LHCN-M2 (cell line): ENCODE results near the gene DENND11. TPM values are rescaled to one million over a fixed set of nuclear protein-coding genes. Genes with fewer than 3 reads are reported as not detected.

Experiments
- DNase-seq: peaks from one replicate; pipeline ENCODE4 v3.0.0-alpha.2; 2012; ENCODE audit warnings: low read depth
- polyA plus RNA-seq: library from polyadenylated mRNA; unstranded; fragments of >200 nt; gene quantifications from one replicate; pipeline ENCODE4 v1.2.1, GENCODE V29; 2012; ENCODE audit warnings: missing spikeins
- total RNA-seq: library from RNA; depleted of rRNA; stranded (reverse); fragments of >200 nt; gene quantifications from 2 replicates; pipeline ENCODE4 v1.2.3, GENCODE V29; 2014; rRNA removed

The DENND11 gene
- total RNA-seq, result 1.9 and 2.3 TPM in 2 replicates
- polyA plus RNA-seq, result 1.1 TPM

- no peak for DNase-seq
Measured at GRCh38 chr7:141702047-141702567, at the start of gene DENND11. TSS of gene DENND11 (minus strand) at chr7:141702166. CDS start at chr7:141702153, 13 bp downstream.

GRCh38 chr7:141748396-141748795 lies 46.4 kb upstream of the DENND11 start:
- peak; percentile 5 for DNase-seq

GRCh38 chr7:141744131-141744530 lies 42.2 kb upstream of the DENND11 start:
- DNase-seq, result no peak

- DNase-seq, result no peak
Measured at GRCh38 chr7:141742229-141742628, 40.3 kb upstream of the DENND11 start.

- DNase-seq, result no peak
Measured at GRCh38 chr7:141739250-141739649, 37.3 kb upstream of the DENND11 start.

- no peak for DNase-seq
Measured at GRCh38 chr7:141738592-141739013, 36.6 kb upstream of the DENND11 start.

- peak; percentile 97 for DNase-seq
Measured at GRCh38 chr7:141737836-141738591, 36.0 kb upstream of the DENND11 start, which contains the start of gene SSBP1. TSS of gene SSBP1 (plus strand) at chr7:141738358. CDS start at chr7:141739167, 809 bp downstream.

GRCh38 chr7:141737118-141737835 lies 35.3 kb upstream of the DENND11 start:
- DNase-seq, result peak; percentile 11

- DNase-seq, result peak; percentile 6
Measured at GRCh38 chr7:141731476-141732149, 29.6 kb upstream of the DENND11 start.

- DNase-seq, result no peak
Measured at GRCh38 chr7:141729020-141729419, 27.1 kb upstream of the DENND11 start.

- DNase-seq, result no peak
Measured at GRCh38 chr7:141722529-141722928, 20.6 kb upstream of the DENND11 start.

GRCh38 chr7:141717450-141717849 lies 15.5 kb upstream of the DENND11 start:
- no peak for DNase-seq

- no peak for DNase-seq
Measured at GRCh38 chr7:141715794-141716689, 14.1 kb upstream of the DENND11 start.

- DNase-seq, result no peak
Measured at GRCh38 chr7:141715018-141715417, 13.1 kb upstream of the DENND11 start.

- DNase-seq, result no peak
Measured at GRCh38 chr7:141714571-141714970, 12.6 kb upstream of the DENND11 start.

GRCh38 chr7:141713890-141714289 lies 11.9 kb upstream of the DENND11 start:
- no peak for DNase-seq

GRCh38 chr7:141712603-141713255 lies 10.8 kb upstream of the DENND11 start:
- DNase-seq, result no peak

- DNase-seq, result no peak
Measured at GRCh38 chr7:141710301-141710700, 8.3 kb upstream of the DENND11 start.

GRCh38 chr7:141709749-141710148 lies 7.8 kb upstream of the DENND11 start:
- no peak for DNase-seq

- DNase-seq, result no peak
Measured at GRCh38 chr7:141709318-141709717, 7.4 kb upstream of the DENND11 start.
